CD4-positive, alpha-beta T cell treated with Interleukin-15 for 4 hours (primary cell): Measurements from ENCODE around the gene BRME1.

ENCODE experiments used
- DNase-seq: peaks from one replicate; pipeline ENCODE4 v3.0.0-alpha.2; 2020; ENCODE audit warnings: low spot score

BRME1 gene

DNA sequence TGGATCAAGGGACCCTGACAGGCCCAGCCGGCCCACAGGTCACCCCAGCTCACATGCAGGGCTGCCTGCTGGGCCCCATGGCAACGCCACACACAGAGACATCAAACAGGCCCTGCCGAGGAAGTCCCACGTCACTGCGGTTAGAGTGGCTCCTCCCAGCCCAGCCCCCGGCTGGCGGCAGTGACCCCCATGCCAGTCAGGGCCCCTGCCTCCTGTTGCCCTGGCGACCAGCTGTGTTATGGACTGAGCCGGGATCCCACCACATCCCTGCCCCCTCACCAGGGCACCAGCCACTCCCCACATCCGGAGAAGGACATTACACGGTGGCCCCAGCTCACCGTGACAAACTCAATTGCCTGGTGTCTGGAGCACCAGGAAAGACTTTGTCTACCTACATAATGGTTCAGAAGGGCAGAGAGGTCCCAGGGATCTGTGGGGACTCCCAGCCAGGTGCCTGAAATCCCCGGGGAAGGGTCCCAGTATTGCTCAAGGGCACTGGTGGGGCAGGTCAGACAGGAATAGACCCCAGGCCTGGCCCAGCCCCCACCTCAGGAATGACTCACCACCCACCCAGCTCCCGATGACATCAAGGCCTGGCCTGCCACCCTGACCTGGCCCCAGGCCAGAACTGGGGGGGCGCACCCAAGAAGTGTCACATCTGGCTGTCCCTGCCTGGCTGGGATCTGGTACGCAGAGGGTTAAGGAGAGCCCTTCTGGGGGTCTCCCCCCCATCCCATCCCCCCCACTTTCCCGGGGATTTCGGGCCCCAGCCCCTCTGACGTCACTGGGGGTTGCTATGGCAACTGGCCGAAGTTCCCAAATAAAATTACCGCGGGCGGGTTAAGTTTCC lies 59.1 kb downstream of the BRME1 start:
- peak; percentile 99 for DNase-seq

DNA sequence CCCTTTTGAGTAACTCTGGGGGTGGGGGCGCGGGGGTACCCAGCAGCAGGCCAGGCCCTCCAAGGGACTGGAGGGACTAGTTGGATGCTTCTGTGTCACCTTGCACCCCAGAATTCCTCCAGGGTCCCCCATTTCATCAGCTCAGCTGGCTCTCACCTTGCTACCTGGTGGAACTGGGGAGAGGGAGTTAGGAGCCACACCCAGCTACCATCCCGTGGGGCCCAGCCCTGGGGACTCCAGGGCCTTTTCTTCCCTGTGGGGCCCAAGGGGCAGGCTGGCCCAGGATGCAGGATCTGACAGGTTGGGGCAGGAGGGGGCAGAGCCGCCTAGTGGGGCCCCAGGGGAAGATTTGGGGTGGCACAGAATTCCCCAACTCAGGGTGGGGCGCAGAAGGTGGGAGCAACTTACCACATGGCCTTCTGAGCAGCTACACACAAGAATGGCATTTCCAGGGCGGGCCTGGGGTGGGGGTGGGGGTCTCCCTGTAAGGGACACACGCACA lies 61.7 kb downstream of the BRME1 start:
- DNase-seq = no peak

DNA sequence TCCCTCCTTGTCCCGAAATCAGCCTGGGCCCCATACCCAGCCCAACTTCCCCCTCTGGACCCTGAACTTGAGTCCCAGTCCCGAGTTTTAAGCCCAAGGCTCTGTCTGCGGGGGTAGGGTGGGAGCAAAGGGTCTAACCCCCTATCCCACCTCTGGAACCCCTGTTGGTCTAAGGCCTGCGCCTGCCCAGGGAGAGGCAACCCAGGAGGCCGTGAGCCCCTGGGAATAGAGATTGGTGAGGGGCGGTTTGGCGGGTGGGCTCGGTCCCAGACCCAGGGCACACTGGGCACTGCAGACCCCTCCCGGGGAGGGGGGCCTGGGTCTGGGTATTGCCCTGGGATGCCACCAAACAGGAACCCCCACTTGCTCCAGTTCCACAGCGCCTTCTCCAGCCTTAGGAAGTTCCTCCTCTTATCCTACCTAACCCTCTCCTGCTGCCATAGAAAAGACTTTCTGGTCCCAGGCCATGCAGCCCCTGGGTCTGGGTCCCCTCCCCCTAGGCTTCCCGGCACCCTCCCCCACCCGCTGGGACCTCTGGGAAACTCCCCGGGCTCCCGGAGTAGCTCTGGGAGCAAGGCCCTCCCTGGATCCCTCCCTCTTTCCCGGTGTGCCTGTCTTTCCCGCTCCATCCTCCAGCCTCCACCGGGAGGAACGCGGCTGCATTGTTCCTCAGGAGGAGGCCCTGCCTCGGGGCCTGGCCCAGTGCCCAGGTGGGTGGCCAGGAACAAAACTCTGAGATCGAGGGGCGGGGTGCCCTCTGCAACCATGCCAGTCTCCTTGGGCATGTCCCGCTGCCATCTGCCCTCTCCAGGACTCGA lies 62.6 kb downstream of the BRME1 start:
- DNase-seq = no peak

DNA sequence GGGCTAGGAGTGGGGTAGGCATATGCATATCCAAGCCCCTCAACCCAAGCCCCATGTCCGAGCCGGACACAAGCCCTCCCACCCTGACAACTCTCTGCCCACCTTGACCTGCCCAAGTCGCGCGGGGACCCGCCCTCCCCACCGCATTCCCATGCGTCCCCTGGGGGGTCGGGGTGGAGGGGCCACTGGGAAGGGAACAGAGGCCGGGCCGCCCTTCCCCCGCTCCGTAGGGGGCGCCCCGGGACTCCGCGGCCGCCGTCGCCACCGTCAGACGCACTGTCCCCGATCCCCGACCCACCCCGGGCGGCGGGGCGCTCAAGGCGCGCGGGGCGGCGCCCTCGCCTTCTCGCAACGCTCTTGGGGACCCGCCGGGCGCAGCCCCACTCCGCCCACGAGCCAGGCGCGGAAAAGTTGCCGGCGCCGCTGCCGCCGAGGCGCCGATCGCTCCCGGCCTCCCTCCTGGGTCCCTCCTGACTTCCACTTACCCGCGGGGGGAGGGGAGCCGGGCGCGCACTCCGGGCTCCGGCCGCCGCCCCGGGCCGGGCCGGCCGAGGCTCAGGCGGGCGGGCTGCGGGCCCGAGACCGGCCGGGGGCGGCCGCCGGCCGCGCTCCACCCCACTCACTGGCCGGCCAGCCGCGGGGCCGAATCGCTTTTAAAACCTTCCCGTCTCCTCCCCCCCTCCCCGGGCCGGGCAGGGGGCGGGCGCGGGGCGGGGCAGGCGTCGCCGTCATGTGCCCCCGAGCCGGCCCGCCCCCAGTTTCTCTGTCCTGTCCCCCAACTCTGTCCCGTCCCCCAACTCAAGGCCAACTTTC lies 63.4 kb downstream of the BRME1 start:
- DNase-seq = peak; percentile 88

DNA sequence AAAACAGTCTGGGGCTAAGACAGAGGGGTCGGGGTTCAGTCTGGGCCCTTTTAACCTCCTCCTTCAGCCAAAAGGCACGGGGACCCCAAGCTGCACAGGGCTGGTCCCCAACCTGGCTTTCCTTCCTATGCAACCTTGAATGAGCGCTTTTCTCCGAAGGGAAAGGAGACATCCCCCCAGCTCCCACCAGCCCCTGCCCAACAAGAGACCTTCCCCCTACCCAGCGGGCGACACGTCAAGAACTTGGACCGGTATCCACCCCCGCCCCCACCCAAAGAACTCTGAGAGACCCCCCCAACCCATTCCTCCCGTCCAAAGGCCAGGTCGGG lies 64.0 kb downstream of the BRME1 start:
- DNase-seq = peak; percentile 63

DNA sequence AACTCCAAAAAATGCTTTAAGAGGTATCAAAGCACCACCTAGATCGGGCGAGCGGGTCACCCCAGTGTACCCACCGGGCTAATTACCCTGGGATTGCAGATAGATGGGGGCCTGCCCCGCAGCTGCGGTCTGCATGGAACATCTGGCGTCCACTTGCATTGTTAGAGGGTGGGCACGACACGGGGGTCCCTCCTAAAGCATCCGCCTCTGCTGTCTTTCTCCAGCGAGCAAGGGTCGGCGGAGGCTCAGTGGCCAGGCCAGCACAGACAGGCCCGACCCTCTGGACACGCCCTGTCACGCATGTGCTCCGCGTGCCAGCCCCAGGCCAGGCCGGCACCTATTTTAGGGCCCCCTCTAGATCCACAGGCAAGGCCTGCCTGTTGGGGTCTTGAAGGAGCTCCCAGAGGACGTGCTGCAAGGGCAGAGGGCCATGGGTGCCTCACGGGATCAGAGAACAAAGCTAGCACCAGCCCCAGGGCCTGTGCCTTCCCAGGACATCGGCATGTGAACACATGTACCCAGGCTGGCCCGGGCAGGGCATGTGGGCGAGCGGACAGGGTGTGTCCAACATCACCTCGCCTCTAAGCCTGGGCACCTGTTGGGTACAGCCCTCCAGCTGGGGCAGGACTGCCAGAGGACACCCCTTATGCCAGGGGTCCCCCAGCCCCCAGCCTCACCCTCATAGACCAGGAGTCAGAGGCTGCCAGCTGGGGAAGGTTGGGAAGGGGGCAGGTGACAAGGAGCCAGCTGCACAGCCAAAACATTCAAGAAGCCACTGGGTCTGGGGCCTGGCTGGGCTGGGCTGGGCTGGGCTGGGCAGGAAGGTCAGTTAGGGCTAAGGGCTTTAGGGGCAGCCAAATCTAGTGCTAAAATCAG lies 64.6 kb downstream of the BRME1 start:
- peak; percentile 58 for DNase-seq

DNA sequence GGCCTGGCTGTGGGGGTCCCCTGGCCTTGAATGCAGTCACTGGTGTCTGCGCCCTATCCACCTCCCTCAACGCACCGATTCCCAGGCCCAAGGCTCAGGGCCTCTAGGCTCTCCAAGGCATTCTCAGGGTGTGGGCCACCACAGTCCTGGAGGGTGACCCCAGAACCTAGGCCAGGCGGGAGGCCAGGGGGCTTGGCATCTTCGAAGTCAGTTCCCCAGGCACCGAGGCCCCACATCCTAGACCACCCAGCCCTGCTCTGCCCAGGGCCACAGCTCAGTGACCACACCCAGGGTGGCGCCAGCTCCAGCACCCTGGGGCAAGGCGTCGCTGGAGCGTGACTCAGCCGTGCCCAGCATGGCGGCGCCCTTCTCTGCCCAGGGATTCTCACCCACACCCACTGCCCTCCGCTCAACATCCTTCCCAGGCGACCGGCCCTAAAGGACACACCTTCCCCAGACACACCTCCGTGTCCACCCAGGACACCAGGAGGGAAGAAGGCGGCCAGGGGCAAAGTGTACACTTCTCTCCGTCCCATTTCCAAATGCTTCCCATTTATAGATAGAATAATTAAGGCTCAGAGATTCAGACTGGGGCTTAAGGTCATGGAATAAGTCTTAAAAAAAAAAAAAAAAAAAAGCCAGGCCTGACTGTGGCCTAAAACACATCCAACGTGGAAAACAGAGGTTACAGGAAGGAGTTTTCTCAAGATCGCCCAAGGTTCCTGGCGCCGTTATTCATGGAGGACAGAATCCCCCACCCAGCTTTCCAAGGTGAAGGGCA lies 65.4 kb downstream of the BRME1 start:
- peak; percentile 70 for DNase-seq

DNA sequence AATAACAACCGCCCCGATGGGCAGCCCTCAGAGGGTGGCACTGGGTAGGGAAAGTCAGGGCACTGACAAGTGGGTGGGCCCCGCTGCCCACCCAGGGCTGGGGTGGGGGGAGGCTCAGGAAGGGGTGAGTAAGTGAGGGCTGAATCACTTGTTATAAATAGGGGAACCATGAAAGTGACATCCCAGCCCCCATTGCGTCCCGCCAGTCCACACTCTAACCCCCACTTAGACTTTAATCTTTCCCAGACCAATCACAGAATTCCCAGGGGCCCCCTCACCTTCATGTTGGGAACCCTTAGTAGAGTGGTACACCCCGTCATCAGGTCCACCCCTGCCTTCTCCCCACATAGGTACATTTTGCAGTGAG lies 66.0 kb downstream of the BRME1 start:
- peak; percentile 56 for DNase-seq

DNA sequence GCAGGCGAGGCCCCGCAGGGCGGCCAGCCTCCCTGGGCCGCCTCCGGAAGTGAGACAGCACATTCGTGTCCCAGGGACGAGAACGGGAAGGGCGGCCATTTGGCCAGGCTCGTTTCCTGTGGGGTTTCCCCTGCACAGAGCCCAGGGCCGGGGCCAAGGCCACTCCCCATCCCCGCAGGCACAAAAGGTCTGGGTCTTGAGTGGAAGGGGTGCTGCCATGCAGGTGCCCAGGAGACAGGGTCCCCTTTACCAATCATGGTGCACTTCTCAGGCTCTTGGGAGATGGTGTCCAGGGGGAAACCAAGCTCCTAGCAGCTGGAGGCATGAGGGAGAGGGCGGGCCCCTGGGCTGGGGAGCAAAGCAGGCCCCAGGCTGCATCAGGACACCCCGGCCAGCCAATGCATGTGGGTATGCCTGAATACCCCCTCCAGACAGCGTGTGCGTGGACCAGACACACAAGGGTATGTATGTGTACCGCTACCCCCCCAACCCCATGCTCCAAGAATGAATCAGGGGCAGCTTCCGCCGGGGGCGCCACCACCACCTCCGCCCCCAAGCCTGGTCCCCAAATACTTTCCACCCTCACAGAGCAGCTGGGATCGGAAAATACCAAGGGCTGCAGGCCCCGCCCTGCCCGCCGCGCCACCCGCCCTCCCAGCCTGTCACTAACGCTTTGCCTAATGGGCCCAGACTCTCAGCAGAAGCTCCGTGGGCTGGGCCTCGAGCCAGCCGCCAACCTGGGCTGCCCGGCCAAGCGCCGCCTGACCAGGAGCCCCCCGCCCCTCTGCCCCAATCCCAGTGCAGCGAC lies 66.6 kb downstream of the BRME1 start:
- DNase-seq = peak; percentile 77

DNA sequence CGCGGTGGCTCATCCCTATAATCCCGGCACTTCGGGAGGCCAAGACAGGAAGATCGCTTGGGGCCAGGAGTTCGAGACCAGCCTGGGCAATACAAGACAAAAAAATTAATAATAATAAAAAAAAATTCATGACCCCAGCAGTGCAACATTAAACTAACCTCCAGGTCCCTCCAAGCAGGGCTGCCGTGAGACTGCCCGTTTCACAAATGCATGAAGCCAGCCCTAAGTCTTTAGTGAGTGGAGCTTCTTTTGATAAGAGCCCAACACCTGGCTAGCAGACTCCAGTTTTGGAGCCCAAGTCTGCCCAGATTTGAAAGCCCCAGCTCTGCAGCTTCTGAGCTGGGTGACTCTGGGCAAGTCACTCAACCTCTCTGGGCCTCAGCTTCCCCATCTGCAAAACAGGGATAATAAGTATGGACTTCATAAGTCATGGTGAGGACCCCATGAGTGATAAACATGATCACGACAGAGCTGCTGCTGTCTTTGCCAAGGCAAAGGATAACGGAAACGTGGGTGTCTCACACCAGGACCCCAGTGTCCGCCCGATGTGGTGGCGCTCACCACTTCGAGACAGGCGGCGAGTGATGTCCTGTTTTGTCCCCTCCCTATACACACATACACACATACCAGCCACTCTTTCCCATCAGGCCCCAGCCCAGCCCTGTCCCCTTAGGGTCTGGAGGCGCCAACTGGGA lies 67.3 kb downstream of the BRME1 start:
- no peak for DNase-seq

DNA sequence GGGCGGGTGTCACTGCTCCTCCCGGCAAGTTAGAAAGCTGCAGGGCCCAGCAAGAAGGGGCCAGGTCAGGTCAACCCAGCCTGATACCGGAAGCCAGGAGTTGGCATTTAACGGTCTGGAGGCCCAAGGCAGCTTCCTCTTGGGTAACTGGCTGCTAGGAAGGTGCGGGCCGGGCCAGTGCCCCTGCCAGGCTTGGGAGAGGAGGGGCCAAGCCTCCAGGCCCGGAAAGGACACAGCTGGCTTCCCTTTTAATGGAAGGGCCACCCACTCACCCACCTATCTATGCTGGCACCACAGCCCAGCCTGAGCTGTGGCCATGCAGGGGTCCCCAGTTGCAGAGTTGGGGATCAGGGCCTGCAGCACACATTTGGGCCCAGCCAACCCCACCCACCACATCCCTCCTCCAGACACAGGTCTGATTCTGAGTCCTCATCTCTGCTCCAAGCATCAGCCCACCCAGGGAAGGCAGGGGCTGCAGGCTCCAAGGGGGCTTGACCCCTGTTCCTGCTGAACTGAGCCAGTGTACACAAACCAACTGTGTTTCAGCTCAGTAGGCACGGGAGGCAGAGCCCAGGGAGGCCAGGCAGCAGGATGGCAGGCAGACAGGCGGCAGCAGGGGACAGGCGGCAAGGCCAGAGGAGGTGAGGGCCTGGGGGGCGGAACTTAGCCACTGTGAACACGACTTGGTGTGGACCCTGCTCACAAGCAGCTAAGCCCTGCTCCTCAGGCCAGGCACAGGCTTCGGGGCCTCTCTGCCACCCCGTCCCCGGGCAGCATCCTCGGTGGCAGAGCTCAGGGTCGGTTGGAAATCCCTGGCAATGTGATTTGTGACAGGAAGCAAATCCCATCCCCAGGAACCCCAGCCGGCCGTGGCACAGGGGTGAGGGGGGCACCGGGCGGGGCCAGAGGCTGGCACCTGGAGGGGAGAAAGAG lies 69.9 kb downstream of the BRME1 start:
- DNase-seq = no peak

DNA sequence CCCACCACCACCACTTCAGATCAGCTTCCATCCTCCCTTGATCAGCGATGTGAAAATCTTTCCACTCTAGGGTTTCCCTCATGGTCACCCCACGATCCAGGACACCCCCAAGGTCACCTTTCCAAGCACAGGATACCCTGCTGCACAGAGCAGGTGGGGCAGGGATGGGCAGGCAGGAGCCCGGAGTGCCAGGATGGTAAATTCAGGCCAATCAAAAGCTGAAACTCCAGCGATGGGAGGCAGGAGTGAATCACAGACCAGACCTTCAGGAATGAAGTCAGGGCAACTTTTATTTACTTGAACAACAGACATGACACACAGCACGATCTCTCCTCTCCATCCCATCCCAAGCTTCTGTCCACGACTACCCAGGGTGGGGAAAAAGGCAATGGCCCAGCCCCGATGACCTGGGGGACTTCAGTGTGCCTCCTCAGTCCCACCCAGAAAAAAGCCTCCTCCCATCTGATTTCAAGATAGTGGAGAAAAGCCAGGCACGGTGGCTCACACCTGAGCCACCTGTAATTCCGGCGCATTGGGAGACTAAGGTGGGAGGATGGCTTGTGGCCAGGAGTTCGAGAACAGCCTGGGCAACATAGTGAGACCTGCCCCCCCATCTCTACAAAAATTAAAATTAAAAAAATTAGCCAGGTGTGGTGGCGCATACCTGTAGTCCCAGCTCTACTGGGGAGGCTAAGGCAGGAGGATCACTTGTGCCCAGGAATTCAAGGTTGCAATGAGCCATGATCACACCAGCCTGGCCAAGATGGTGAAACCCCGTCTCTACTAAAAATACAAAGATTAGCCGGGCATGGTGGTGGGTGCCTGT lies 71.5 kb downstream of the BRME1 start:
- no peak for DNase-seq

DNA sequence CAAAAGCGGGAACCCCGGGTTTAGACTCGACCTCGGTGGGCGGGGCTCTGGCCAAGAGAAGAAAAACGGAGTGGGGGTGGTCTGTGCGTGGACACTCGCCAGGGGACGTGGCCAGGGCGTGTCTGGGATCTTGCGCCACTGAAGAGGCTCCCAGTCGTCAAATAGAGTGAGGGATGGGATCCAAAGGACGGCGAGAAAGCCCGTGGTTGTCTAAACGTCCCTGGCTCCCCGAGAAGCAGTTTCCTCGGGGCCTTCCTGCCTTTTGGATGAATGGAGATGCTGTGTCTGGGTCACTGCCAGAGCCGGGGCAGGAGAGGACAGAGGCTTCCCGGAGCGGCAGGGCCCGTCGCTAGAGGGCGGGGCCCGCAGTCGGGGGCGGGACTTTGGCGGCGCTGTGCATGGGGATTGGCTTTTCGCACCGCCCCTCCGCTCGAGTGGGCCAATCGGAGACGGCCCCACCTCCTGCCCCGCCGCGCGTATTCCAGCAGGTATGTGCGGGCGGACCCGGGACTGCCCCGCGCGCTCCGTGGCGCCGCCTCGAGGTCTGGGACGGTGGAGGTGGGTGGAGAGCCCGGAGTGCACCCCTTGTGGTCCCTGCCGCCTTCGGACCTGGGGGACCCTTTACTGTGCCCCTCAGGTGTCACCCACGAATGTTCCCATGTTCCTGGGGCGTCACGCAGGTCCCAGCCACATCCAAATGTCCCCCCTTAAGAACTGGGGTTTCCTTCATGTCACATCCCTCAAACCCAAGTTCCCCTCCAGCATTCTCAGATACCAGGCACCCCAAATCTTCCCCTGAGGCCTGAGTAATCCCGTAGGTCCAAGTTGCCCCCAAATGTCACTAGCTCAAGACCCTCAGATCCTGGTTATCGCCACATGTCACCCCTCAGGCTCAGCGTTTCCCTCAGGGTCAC lies 72.3 kb downstream of the BRME1 start:
- peak; percentile 89 for DNase-seq
